Hematopoietic multipotent progenitor cell treated with erythropoietin and hydrocortisone succinate and interleukin-3 and kit ligand, for 6 days (in vitro differentiated cells): ENCODE data around the gene TMPRSS9.
A peak's percentile ranks its signal among the peaks of the same experiment; 100 is the strongest.
"Not testable (repeated sequence)": the region's sequence is repeated elsewhere in the genome, so short reads cannot be mapped to it uniquely, and the experiment has no call there.

Experiments
- DNase-seq: peaks from one replicate; pipeline ENCODE4 v3.0.0-alpha.2; 2015

Gene TMPRSS9

GRCh38 chr19:2343289-2343982 lies 16.6 kb upstream of the TMPRSS9 start:
- no peak for DNase-seq

GRCh38 chr19:2344381-2344870 lies 15.6 kb upstream of the TMPRSS9 start:
- no peak for DNase-seq

- DNase-seq = no peak
Measured at GRCh38 chr19:2345076-2345475, 15.0 kb upstream of the TMPRSS9 start.

GRCh38 chr19:2345794-2346663 lies 14.0 kb upstream of the TMPRSS9 start:
- DNase-seq = peak; percentile 97

- DNase-seq = not testable (repeated sequence)
Measured at GRCh38 chr19:2349818-2350217, 10.2 kb upstream of the TMPRSS9 start.

- no peak for DNase-seq
Measured at GRCh38 chr19:2350656-2351055, 9.4 kb upstream of the TMPRSS9 start.

GRCh38 chr19:2351591-2351990 lies 8.5 kb upstream of the TMPRSS9 start:
- no peak for DNase-seq

- no peak for DNase-seq
Measured at GRCh38 chr19:2352121-2352520, 7.9 kb upstream of the TMPRSS9 start.

- DNase-seq = no peak
Measured at GRCh38 chr19:2353159-2353886, 6.7 kb upstream of the TMPRSS9 start.

GRCh38 chr19:2353887-2354592 lies 6.0 kb upstream of the TMPRSS9 start:
- no peak for DNase-seq

- no peak for DNase-seq
Measured at GRCh38 chr19:2354670-2355069, 5.4 kb upstream of the TMPRSS9 start.

GRCh38 chr19:2355168-2356035 lies 4.7 kb upstream of the TMPRSS9 start:
- DNase-seq = peak; percentile 61

- DNase-seq = no peak
Measured at GRCh38 chr19:2356036-2356646, 3.9 kb upstream of the TMPRSS9 start.

GRCh38 chr19:2357279-2358206 lies 2.5 kb upstream of the TMPRSS9 start:
- DNase-seq = no peak

- DNase-seq = no peak
Measured at GRCh38 chr19:2358548-2359173, 1.4 kb upstream of the TMPRSS9 start.

GRCh38 chr19:2360833-2361232 lies 768 bp downstream of the TMPRSS9 start:
- DNase-seq = no peak

- DNase-seq = no peak
Measured at GRCh38 chr19:2361246-2362045, 1.4 kb downstream of the TMPRSS9 start.
